ENCODE data around the gene KCNH2. TPM values are rescaled to one million over a fixed set of nuclear protein-coding genes. Genes with fewer than 3 reads are reported as not detected.

KCNH2 gene
- total and polyA plus RNA-seq, 2 experiments from 2014 or later = 2.6 to 14.7 TPM

- Mint-ChIP-seq H3K27me3 (ENCODE audit: insufficient read depth, low read depth, poor library complexity) (peaks cover 14% of the 10 kb centered on the region), H3K27ac (no peak overlapping the region; the same call in 1 of the 2 replicates), H3K9me3 (no peaks in the 10 kb centered on the region), H3K4me3 (no peak overlapping the region), H3K4me1 (peaks cover 14% of the 10 kb centered on the region), H3K36me3 (ENCODE audit: low read depth) (no peaks in the 10 kb centered on the region)
- H3K9me2 ChIP-seq (ENCODE audit: insufficient read depth) = no peaks in the 10 kb centered on the region
- no peak overlapping the region for H3K4me3 ChIP-seq
- ATAC-seq (no peak), DNase-seq (ENCODE audit: low spot score) (no peak)
- no peak for TF ChIP-seq ZNF114 (CRISPR knock-in tag; IDR thresholded peaks at IDR 0.05)
- TF ChIP-seq, protein P1, sequence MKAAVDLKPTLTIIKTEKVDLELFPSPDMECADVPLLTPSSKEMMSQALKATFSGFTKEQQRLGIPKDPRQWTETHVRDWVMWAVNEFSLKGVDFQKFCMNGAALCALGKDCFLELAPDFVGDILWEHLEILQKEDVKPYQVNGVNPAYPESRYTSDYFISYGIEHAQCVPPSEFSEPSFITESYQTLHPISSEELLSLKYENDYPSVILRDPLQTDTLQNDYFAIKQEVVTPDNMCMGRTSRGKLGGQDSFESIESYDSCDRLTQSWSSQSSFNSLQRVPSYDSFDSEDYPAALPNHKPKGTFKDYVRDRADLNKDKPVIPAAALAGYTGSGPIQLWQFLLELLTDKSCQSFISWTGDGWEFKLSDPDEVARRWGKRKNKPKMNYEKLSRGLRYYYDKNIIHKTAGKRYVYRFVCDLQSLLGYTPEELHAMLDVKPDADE (IDR thresholded peaks at IDR 0.05) = no peak
- TF ChIP-seq JUNB (IDR thresholded peaks at IDR 0.05; ENCODE audit: unreplicated experiment) = no peak
- no peak for TF ChIP-seq EZH2 (IDR thresholded peaks at IDR 0.05; ENCODE audit: low read depth, unreplicated experiment)
- no peak for TF ChIP-seq POLR2AphosphoS5 (IDR thresholded peaks at IDR 0.05; ENCODE audit: low read depth)
- H3K27ac ChIP-seq (ENCODE audit: low read depth) = no peak overlapping the region
- no peaks in the 10 kb centered on the region for H4K20me1 ChIP-seq (replicated peaks; ENCODE audit: insufficient read depth)
- no peak overlapping the region for H3K4me2 ChIP-seq
- H3K79me2 ChIP-seq (replicated peaks; ENCODE audit: insufficient read depth) = no peaks in the 10 kb centered on the region
- no peak overlapping the region for H2AFZ ChIP-seq
- no peaks in the 10 kb centered on the region for H3F3A ChIP-seq (replicated peaks; ENCODE audit: low read depth)
- H3K4me1 ChIP-seq (ENCODE audit: insufficient read depth) = peaks cover 11% of the 10 kb centered on the region; the same call in 1 of the 2 replicates
- no peaks in the 10 kb centered on the region for H3K36me3 ChIP-seq (ENCODE audit: insufficient read depth)
- peaks cover 28% of the 10 kb centered on the region for H3K27me3 ChIP-seq (ENCODE audit: insufficient read depth)
Observed at GRCh38 chr7:150961510-150962289, 16.4 kb downstream of the KCNH2 start.

DNA sequence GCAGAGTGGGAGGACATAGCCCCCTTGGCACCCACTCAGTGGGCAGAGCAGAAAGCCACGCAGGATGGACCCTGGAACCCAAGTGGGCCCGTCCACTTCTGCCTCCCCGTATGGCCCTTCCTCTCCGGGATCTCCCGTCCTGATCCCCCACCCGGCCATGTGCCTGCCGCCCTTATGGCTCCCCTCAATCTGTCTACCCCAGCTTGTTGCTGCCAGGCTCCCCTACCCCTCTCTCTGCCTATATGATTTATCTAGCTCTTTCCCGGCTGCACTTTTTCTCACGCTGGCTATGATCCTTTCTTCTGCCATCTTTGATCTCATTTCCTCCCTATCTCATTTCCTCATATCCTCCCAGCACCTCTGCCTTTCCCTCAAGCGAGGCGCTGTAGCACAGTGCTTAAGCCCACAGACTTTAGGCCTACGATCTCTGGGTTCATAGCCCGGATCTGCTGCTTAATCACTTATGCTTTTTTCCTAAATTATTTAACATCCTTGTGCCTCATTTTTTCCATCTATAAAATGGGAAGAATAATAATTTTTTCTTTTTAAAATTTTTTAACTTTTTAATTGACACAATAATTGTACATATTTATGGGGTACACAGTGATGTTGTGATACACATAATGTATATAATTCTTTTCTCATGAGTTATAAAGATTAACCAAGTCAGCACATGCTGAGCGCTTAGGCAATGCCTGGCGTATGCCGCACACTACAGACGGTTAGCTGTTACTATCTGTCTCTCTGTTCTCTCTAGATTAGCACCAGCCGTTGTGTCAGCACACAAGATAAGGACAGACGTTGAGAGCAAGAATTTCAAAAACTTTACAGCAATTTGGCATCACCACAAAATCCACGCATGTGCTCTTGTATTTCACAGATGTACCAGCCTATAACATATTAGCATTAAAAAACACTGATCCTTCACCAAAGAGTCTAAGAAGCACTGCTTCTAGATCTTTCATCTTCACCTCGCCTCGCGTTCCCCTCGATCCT is 18.1 kb downstream of the KCNH2 start:
- Histone ChIP-seq H2AFZ (no peak overlapping the region), H3K36me3 (ENCODE audit: insufficient read depth) (no peaks in the 10 kb centered on the region), H3K79me2 (replicated peaks; ENCODE audit: insufficient read depth) (no peaks in the 10 kb centered on the region), H3K4me1 (ENCODE audit: insufficient read depth) (peaks cover 14% of the 10 kb centered on the region; the same call in 1 of the 2 replicates), H4K20me1 (replicated peaks; ENCODE audit: insufficient read depth) (no peaks in the 10 kb centered on the region), H3K4me2 (no peak overlapping the region), H3K4me3 (no peak overlapping the region), H3K27me3 (ENCODE audit: insufficient read depth) (peaks cover 32% of the 10 kb centered on the region), H3K9me2 (ENCODE audit: insufficient read depth) (no peaks in the 10 kb centered on the region), H3K27ac (ENCODE audit: low read depth) (no peak overlapping the region), H3F3A (replicated peaks; ENCODE audit: low read depth) (no peaks in the 10 kb centered on the region)
- H3K27ac Mint-ChIP-seq = no peak overlapping the region
- H3K27me3 Mint-ChIP-seq (ENCODE audit: insufficient read depth, low read depth, poor library complexity) = peaks cover 15% of the 10 kb centered on the region
- peaks cover 17% of the 10 kb centered on the region for H3K4me1 Mint-ChIP-seq
- no peak for DNase-seq (ENCODE audit: low spot score)
- H3K36me3 Mint-ChIP-seq (ENCODE audit: low read depth) = no peaks in the 10 kb centered on the region
- no peaks in the 10 kb centered on the region for H3K9me3 Mint-ChIP-seq
- no peak for ATAC-seq
- H3K4me3 Mint-ChIP-seq = no peak overlapping the region
- TF ChIP-seq POLR2AphosphoS5 (IDR thresholded peaks at IDR 0.05; ENCODE audit: low read depth) = no peak
- TF ChIP-seq, protein P2, sequence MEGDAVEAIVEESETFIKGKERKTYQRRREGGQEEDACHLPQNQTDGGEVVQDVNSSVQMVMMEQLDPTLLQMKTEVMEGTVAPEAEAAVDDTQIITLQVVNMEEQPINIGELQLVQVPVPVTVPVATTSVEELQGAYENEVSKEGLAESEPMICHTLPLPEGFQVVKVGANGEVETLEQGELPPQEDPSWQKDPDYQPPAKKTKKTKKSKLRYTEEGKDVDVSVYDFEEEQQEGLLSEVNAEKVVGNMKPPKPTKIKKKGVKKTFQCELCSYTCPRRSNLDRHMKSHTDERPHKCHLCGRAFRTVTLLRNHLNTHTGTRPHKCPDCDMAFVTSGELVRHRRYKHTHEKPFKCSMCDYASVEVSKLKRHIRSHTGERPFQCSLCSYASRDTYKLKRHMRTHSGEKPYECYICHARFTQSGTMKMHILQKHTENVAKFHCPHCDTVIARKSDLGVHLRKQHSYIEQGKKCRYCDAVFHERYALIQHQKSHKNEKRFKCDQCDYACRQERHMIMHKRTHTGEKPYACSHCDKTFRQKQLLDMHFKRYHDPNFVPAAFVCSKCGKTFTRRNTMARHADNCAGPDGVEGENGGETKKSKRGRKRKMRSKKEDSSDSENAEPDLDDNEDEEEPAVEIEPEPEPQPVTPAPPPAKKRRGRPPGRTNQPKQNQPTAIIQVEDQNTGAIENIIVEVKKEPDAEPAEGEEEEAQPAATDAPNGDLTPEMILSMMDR (conservative IDR thresholded peaks at IDR 0.05; ENCODE audit: low read depth in 2 of 2) = no peak
- TF ChIP-seq, protein P1 (IDR thresholded peaks at IDR 0.05) = no peak
- no peak for TF ChIP-seq ZNF114 (CRISPR knock-in tag; IDR thresholded peaks at IDR 0.05)
- TF ChIP-seq, protein P3, sequence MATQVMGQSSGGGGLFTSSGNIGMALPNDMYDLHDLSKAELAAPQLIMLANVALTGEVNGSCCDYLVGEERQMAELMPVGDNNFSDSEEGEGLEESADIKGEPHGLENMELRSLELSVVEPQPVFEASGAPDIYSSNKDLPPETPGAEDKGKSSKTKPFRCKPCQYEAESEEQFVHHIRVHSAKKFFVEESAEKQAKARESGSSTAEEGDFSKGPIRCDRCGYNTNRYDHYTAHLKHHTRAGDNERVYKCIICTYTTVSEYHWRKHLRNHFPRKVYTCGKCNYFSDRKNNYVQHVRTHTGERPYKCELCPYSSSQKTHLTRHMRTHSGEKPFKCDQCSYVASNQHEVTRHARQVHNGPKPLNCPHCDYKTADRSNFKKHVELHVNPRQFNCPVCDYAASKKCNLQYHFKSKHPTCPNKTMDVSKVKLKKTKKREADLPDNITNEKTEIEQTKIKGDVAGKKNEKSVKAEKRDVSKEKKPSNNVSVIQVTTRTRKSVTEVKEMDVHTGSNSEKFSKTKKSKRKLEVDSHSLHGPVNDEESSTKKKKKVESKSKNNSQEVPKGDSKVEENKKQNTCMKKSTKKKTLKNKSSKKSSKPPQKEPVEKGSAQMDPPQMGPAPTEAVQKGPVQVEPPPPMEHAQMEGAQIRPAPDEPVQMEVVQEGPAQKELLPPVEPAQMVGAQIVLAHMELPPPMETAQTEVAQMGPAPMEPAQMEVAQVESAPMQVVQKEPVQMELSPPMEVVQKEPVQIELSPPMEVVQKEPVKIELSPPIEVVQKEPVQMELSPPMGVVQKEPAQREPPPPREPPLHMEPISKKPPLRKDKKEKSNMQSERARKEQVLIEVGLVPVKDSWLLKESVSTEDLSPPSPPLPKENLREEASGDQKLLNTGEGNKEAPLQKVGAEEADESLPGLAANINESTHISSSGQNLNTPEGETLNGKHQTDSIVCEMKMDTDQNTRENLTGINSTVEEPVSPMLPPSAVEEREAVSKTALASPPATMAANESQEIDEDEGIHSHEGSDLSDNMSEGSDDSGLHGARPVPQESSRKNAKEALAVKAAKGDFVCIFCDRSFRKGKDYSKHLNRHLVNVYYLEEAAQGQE (IDR thresholded peaks at IDR 0.05; ENCODE audit: unreplicated experiment) = no peak
- no peak for TF ChIP-seq EZH2phosphoT487 (IDR thresholded peaks at IDR 0.05; ENCODE audit: unreplicated experiment)
- TF ChIP-seq EZH2 (IDR thresholded peaks at IDR 0.05; ENCODE audit: low read depth, unreplicated experiment) = no peak
- no peak for TF ChIP-seq NANOG (IDR thresholded peaks at IDR 0.05; ENCODE audit: borderline replicate concordance)
- no peak for TF ChIP-seq JUNB (IDR thresholded peaks at IDR 0.05; ENCODE audit: unreplicated experiment)
- TF ChIP-seq STAT1 (IDR thresholded peaks at IDR 0.05; ENCODE audit: unreplicated experiment) = no peak
- no peak for TF ChIP-seq CREB1 (CRISPR knock-in tag; IDR thresholded peaks at IDR 0.05; ENCODE audit: low read depth)

Measured in GM23338 (cell line).